Loucy (cell line): ENCODE measurements around the gene ADSL.

ENCODE experiments used
- H2AFZ ChIP-seq: fragments of 200-600 bp; sonication (generic); 2 replicates; pipeline ENCODE4 v1.6.0; 2016; ENCODE audit warnings: antibody characterized with exemption, mild to moderate bottlenecking, low read length, moderate library complexity
- H3F3A ChIP-seq: fragments of 200-600 bp; 2 replicates; pipeline ENCODE4 v1.6.0; 2016; ENCODE audit warnings: antibody characterized with exemption, low read depth, mild to moderate bottlenecking
- H3K27me3 ChIP-seq: fragments of 200-600 bp; sonication (generic); 2 replicates; pipeline ENCODE4 v1.6.1; 2014; ENCODE audit warnings: low read length, mild to moderate bottlenecking; ENCODE audit not compliant: insufficient read depth, poor library complexity, severe bottlenecking
- H3K36me3 ChIP-seq: fragments of 200-600 bp; sonication (generic); 2 replicates; pipeline ENCODE4 v1.6.1; 2016; ENCODE audit warnings: low read length; ENCODE audit not compliant: insufficient read depth
- H3K4me1 ChIP-seq: fragments of 200-600 bp; sonication (generic); 2 replicates; pipeline ENCODE4 v1.5.1; 2014; ENCODE audit warnings: low read length, mild to moderate bottlenecking; ENCODE audit not compliant: insufficient read depth, poor library complexity, severe bottlenecking
- H3K4me2 ChIP-seq: fragments of 200-600 bp; sonication (generic); 2 replicates; pipeline ENCODE4 v1.6.0; 2014; ENCODE audit warnings: antibody characterized with exemption, low read length, low read depth, mild to moderate bottlenecking; ENCODE audit not compliant: poor library complexity, severe bottlenecking
- H3K4me3 ChIP-seq: fragments of 200-600 bp; sonication (generic); 2 replicates; pipeline ENCODE4 v1.5.1; 2014; ENCODE audit warnings: low read length, mild to moderate bottlenecking, mixed read lengths; ENCODE audit not compliant: poor library complexity, severe bottlenecking
- H3K79me2 ChIP-seq: fragments of 200-600 bp; sonication (generic); 2 replicates; pipeline ENCODE4 v1.6.1; 2014; ENCODE audit warnings: low read length; ENCODE audit not compliant: insufficient read depth
- H3K9ac ChIP-seq: fragments of 200-600 bp; sonication (generic); 2 replicates; pipeline ENCODE4 v1.6.0; 2014; ENCODE audit warnings: mild to moderate bottlenecking, low read depth, low read length, moderate library complexity; ENCODE audit not compliant: poor library complexity, severe bottlenecking
- H3K9me2 ChIP-seq: fragments of 200-600 bp; sonication (generic); replicated peaks from 2 replicates; pipeline ENCODE4 v1.6.1; 2016; ENCODE audit warnings: low read depth, low read length, mixed read lengths
- H3K9me3 ChIP-seq: fragments of 200-600 bp; sonication (generic); 2 replicates; pipeline ENCODE4 v1.6.1; 2014; ENCODE audit warnings: mild to moderate bottlenecking, antibody characterized with exemption, low read length, low read depth; ENCODE audit not compliant: insufficient read depth
- H4K20me1 ChIP-seq: fragments of 200-600 bp; sonication (generic); 2 replicates; pipeline ENCODE4 v1.6.0; 2014; ENCODE audit warnings: antibody characterized with exemption, low read length, mild to moderate bottlenecking; ENCODE audit not compliant: insufficient read depth, poor library complexity, severe bottlenecking
- EZH2phosphoT487 ChIP-seq: fragments of 200-600 bp; IDR thresholded peaks from 2 replicates; pipeline ENCODE4 v1.6.1; 2018; ENCODE audit warnings: antibody characterized with exemption, mild to moderate bottlenecking, moderate library complexity, borderline replicate concordance
- TF ChIP-seq, protein P1 (sequence below): fragments of 200-600 bp; sonication (generic); conservative IDR thresholded peaks from 2 replicates; pipeline ENCODE4 v1.5.1; 2014; ENCODE audit warnings: mild to moderate bottlenecking, antibody characterized with exemption, low read length

Gene ADSL

DNA sequence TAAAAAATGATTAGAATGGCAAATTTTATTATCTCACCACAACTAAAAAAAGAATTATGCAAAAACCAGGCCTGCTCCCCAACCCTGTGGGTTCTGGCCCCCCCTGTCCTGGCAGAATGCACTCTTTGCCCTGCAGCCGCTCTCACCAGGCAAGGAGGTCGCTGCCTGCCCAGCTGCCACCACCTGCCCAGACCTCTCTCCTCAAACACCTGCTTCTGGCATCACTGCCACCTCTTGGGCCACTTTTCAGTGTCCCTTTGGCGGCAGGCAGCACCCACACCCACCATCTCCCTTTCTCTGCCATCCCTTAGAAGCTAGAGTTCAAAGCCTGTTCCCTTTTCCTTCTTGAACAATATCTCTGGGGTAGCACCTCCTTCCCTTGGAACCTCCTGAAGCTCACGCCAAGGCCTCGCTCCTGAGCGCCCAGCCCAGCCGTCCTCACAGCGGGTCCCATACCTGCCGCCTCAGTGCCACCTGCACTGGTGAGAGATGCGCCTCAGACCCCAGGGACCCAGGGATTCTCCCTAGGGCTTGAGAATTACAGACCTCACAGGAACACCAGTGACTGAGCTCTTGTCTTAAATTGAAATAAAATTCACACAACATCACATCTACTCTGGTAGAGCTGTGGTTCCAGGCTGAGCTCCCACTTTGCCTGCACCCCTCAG, 68.7 kb downstream of the ADSL start:
- Histone ChIP-seq H3K79me2 (no peaks in the 10 kb centered on the region), H3K4me3 (no peak overlapping the region), H3K9me3 (no peaks in the 10 kb centered on the region), H3K9ac (no peak overlapping the region), H2AFZ (no peak overlapping the region), H3F3A (no peaks in the 10 kb centered on the region; the same call in 1 of the 2 replicates), H3K4me1 (peaks cover 9% of the 10 kb centered on the region), H3K4me2 (no peak overlapping the region), H3K27me3 (no peaks in the 10 kb centered on the region), H3K9me2 (no peaks in the 10 kb centered on the region), H4K20me1 (no peaks in the 10 kb centered on the region), H3K36me3 (peaks cover 65% of the 10 kb centered on the region; the same call in 1 of the 2 replicates)
- TF ChIP-seq, protein P1, sequence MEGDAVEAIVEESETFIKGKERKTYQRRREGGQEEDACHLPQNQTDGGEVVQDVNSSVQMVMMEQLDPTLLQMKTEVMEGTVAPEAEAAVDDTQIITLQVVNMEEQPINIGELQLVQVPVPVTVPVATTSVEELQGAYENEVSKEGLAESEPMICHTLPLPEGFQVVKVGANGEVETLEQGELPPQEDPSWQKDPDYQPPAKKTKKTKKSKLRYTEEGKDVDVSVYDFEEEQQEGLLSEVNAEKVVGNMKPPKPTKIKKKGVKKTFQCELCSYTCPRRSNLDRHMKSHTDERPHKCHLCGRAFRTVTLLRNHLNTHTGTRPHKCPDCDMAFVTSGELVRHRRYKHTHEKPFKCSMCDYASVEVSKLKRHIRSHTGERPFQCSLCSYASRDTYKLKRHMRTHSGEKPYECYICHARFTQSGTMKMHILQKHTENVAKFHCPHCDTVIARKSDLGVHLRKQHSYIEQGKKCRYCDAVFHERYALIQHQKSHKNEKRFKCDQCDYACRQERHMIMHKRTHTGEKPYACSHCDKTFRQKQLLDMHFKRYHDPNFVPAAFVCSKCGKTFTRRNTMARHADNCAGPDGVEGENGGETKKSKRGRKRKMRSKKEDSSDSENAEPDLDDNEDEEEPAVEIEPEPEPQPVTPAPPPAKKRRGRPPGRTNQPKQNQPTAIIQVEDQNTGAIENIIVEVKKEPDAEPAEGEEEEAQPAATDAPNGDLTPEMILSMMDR: no peak
- TF ChIP-seq EZH2phosphoT487: no peak

DNA sequence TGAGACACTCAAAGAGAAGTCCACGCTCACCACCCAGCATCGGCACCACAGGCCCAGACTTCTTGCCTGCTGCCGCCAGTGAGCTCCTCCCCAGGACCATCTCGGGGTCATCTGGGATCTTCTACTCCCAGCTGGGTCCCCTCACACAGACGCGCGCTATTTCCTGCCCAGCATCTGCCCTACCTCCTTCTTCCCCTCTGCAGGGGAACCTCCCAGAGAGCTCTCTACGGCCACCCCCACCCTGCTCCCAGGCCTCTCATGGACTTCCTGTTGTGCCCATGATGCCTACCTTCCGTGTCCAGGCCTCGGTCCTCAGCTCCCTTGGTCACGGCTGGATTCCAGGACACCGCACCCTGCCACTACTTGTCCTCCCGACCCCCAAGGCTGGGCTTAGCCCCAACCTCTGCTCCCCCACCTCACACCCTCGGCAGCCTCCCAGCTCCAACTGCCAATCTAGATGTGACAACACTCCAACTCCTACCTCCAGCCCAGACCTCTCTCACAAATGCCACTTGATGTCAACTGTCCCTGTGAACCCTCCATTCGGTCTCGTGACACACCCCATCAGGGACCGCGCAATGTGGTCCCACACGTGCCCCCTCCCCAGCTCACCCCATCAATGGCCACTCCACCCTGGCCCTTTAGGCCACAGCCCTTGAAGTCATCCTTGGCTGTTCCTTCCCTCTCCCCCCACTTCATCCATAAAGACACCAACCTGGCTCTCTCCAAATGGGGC, 69.4 kb downstream of the ADSL start:
- H3K4me2 ChIP-seq: no peak overlapping the region
- H3F3A ChIP-seq: no peaks in the 10 kb centered on the region; the same call in 1 of the 2 replicates
- no peak overlapping the region for H2AFZ ChIP-seq
- no peak overlapping the region for H3K9ac ChIP-seq
- H3K27me3 ChIP-seq: no peaks in the 10 kb centered on the region
- H3K4me3 ChIP-seq: no peak overlapping the region
- H3K36me3 ChIP-seq: peaks cover 65% of the 10 kb centered on the region; the same call in 1 of the 2 replicates
- H4K20me1 ChIP-seq: no peaks in the 10 kb centered on the region
- H3K4me1 ChIP-seq: peaks cover 9% of the 10 kb centered on the region
- no peaks in the 10 kb centered on the region for H3K9me3 ChIP-seq
- no peaks in the 10 kb centered on the region for H3K9me2 ChIP-seq
- no peaks in the 10 kb centered on the region for H3K79me2 ChIP-seq
- TF ChIP-seq EZH2phosphoT487: no peak
- TF ChIP-seq, protein P1: no peak

DNA sequence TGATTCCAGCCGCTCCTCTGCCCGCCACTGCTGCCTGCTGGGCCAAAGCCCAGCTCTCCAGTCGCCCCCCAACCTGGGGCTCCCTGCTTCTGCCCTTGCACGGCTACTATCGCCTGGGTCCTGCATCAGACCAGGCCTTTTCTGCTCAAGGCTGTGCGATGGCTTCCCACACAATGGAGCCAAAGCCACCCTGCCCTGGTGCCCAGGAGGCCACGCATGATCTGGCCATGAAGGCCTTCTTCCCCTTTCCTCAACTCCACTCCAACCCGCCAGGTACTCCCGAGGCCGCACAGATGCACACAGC, 69.9 kb downstream of the ADSL start:
- no peak for TF ChIP-seq EZH2phosphoT487
- TF ChIP-seq, protein P1: no peak
- Histone ChIP-seq H3K9ac (no peak overlapping the region), H3K9me3 (no peaks in the 10 kb centered on the region), H3F3A (no peaks in the 10 kb centered on the region; the same call in 1 of the 2 replicates), H3K4me1 (peaks cover 9% of the 10 kb centered on the region), H3K4me2 (no peak overlapping the region), H3K9me2 (no peaks in the 10 kb centered on the region), H3K27me3 (no peaks in the 10 kb centered on the region), H3K4me3 (no peak overlapping the region), H3K79me2 (no peaks in the 10 kb centered on the region), H2AFZ (no peak overlapping the region), H4K20me1 (no peaks in the 10 kb centered on the region), H3K36me3 (peaks cover 65% of the 10 kb centered on the region; the same call in 1 of the 2 replicates)
